Activated T-helper 2 cell treated with anti-CD3 and anti-CD28 coated beads, Interferon-gamma antibody, Interleukin-2, Interleukin-4, amounts not matched to agents 10 μg/mL and 5 μg/mL and 100 μg/mL, durations not matched to agents 14 hours and 24 hours and 36 hours (primary cell): ENCODE measurements around the gene CLEC16A. TPM values are rescaled to one million over a fixed set of nuclear protein-coding genes. Genes with fewer than 3 reads are reported as not detected.

Source experiments
- DNase-seq: peaks from one replicate; pipeline ENCODE4 v3.0.0; 2021; ENCODE audit warnings: low spot score
- H3K27ac Mint-ChIP-seq: one replicate; pipeline ENCODE4 v1.8.0; 2021; ENCODE audit warnings: mixed read lengths
- H3K27me3 Mint-ChIP-seq: one replicate; pipeline ENCODE4 v1.8.0; 2021; ENCODE audit warnings: low read depth, mixed read lengths
- H3K36me3 Mint-ChIP-seq: one replicate; pipeline ENCODE4 v1.8.0; 2021; ENCODE audit warnings: low read depth, mixed read lengths
- H3K4me1 Mint-ChIP-seq: one replicate; pipeline ENCODE4 v1.8.0; 2021; ENCODE audit warnings: low read depth, mixed read lengths
- H3K4me3 Mint-ChIP-seq: one replicate; pipeline ENCODE4 v1.8.0; 2021; ENCODE audit warnings: low read depth, mild to moderate bottlenecking, moderate library complexity, mixed read lengths
- H3K9me3 Mint-ChIP-seq: one replicate; pipeline ENCODE4 v1.8.0; 2021; ENCODE audit warnings: mixed read lengths
- intact Hi-C: fragments of 100-400 bp; cut with micrococcal nuclease; formaldehyde crosslinking; loops from one replicate; pipeline ENCODE4 v1.15.1; 2023
- total RNA-seq: library from RNA; stranded (reverse); gene quantifications from 2 replicates; pipeline ENCODE4 v1.2.3, GENCODE V29; 2022

Gene CLEC16A
- total RNA-seq, 1 donor from 2014 or later: 48.7 TPM

DNA sequence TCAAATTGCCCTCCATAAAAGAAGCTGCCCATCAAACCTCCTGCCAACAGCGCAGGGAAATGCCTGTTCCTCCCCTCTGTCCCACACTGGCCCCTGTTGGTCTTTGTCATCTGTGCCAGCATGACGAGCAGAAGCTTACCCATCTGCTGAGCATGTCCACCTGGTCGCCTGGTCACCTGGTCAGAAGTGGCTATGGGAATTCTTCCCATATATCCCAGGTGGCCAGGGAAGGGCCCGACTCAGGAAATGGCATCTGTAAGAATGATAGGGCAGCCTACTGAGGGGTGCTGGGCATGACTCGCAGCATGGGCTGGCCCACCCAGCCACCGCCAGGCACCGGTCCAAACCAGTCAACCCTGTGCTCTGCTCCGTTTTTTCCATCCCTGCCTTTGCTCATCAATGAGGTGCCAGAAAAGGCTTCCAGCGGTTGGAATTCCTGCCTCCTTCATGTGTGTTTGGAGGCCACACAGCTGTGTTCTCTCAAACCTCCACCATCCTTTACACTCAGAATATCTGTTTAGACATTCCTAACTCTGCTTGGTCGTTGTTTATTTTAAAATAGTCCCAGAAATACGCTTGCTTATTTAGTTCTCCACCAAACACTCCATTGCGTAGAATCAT, 145.2 kb downstream of the CLEC16A start:
- Mint-ChIP-seq H3K9me3 (no peaks in the 10 kb centered on the region), H3K4me3 (no peak overlapping the region), H3K27me3 (no peaks in the 10 kb centered on the region), H3K4me1 (peaks cover 81% of the 10 kb centered on the region), H3K36me3 (peaks cover 27% of the 10 kb centered on the region), H3K27ac (peak overlapping the region; percentile 87)
- DNase-seq: no peak
- intact Hi-C loops: loop anchor here (5.0 kb wide), 1 partner anchor 1558 kb away; no protein-coding TSS in a partner anchor

DNA sequence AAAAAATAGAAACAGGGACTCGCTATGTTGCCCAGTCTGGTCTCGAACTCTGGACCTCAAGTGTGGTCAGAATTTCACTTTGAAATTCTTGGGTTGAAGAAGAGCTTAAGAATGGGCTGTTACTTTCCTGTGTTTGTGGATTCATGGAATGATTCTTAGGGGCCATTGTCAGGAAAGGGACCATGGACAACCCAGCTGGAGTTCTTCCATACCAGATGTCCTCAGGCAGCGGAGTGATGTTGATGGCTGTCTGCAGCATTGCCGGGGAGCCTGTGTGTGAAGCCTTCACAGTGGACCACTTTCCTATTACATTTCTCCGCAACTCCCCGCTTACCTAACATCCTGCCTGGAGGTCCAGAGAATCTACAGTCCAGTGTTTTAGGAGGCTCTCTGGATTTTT, 145.9 kb downstream of the CLEC16A start:
- Mint-ChIP-seq H3K27me3 (no peaks in the 10 kb centered on the region), H3K4me1 (peaks cover 81% of the 10 kb centered on the region), H3K36me3 (peaks cover 26% of the 10 kb centered on the region), H3K27ac (peak overlapping the region; percentile 87), H3K9me3 (no peaks in the 10 kb centered on the region), H3K4me3 (no peak overlapping the region)
- DNase-seq: no peak
- intact Hi-C loops: loop anchor here (5.0 kb wide), 1 partner anchor 1557 kb away; no protein-coding TSS in a partner anchor

DNA sequence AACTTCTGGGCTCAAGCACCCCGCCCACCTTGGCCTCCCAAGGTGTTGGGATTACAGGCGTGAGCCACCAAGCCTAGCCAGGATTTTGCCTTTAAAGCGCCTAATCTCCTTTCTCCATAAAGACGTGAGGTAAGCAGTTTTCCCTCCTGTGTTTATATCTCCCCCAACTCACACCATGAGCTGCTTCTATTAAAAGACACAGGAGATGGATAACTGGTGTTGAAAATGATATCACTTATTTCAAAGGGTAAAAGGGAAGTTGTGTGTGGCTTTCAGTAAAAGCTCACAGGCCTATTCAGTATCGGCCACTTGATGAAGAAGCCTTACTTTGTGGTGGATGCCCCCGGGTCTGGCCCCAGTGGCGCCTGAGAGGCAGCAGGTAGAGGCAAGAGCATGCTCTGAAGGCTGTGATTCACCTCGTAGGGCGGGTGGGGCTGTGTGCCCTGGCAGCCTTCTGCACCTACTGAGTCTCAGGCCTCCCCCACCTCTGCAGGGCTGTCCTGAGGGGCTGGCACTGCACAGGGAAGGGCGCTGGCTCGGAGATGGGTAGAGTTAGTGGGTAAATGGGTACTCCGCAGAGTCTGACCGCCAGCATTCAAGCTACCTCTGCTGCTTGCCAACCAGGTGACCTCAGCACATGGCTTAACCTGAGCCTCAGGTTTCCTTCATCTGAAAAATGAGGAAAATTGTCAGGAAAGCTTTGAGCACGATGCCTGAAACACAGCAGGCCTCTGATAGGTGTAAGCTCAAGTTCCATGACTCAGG, 146.8 kb downstream of the CLEC16A start:
- no peaks in the 10 kb centered on the region for H3K27me3 Mint-ChIP-seq
- DNase-seq: no peak
- intact Hi-C loops: loop anchor here (5.0 kb wide), 1 partner anchor 1556 kb away; no protein-coding TSS in a partner anchor
- H3K9me3 Mint-ChIP-seq: no peaks in the 10 kb centered on the region
- H3K36me3 Mint-ChIP-seq: peaks cover 25% of the 10 kb centered on the region
- peaks cover 77% of the 10 kb centered on the region for H3K4me1 Mint-ChIP-seq
- H3K4me3 Mint-ChIP-seq: no peak overlapping the region
- peak overlapping the region; percentile 81 for H3K27ac Mint-ChIP-seq

DNA sequence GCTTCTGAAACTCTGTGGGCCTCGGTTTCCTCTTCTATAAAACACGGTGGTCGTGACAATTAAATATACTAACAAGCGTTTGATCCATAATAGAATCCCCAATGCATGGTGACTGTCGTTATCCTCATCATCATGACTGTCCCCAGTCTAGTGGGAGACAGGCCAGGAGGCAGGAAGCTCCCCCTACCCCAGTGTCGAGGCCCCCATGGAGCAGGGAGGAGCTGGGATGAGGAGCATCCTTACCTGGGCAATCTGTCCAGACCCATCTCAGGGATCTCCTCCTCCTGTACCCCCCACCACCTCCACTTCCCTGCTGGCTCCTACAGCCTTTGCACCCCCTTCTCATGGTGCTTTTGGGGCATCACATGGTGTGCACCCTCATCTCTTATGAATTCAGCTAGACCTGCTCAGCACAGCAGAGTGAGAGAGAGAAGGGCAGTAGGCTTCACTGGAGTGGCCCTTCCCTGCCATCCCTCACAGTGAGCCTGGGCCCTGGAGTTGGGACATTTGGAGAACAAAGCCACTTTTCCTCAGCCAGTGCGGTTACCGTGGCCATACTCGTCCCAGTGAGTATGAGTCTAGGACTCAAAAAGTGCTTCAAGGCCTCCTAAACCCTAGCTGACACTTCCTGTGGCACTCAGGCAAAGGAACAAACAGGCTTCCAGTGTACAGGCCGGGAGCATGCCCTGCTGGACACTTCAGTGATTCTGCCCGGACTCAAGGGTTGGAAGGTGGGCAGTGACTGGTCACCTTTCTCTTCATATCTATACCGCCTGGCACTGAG, 148.6 kb downstream of the CLEC16A start:
- H3K4me3 Mint-ChIP-seq: peak overlapping the region; percentile 45
- H3K9me3 Mint-ChIP-seq: no peaks in the 10 kb centered on the region
- H3K4me1 Mint-ChIP-seq: peaks cover 79% of the 10 kb centered on the region
- H3K27me3 Mint-ChIP-seq: no peaks in the 10 kb centered on the region
- no peak for DNase-seq
- peak overlapping the region; percentile 98 for H3K27ac Mint-ChIP-seq
- intact Hi-C loops: loop anchor here (5.0 kb wide), 1 partner anchor 1554 kb away; no protein-coding TSS in a partner anchor
- H3K36me3 Mint-ChIP-seq: peaks cover 32% of the 10 kb centered on the region

DNA sequence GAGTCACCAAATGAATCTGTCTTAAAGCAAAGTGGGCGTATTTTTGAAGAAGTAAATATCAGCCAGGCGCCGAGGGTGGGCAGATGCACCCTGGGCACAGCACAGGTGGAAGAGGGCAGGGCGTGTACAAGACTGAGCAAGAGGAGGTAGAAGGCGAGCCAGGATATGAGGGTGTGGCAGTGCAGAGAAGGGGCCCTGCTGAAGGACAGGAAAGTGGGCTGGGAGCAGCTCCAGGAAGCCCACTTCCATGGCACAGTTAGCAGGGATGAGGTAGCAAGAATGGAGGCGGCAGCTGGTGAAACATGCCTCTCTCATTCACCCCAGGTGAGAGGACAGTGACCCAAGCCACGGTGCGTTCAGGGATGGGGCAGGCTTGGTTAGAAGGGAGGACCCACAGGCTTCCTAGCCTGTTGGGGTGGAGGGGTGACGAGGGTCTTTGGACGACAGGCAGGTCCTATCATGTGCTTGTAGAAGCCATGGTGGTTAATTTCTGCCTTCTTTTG, 149.3 kb downstream of the CLEC16A start:
- DNase-seq: no peak
- H3K9me3 Mint-ChIP-seq: no peaks in the 10 kb centered on the region
- intact Hi-C loops: loop anchor here (1.0 to 5.0 kb wide), 8 partner anchors 17 to 1554 kb away; no protein-coding TSS in a partner anchor
- peaks cover 35% of the 10 kb centered on the region for H3K36me3 Mint-ChIP-seq
- peak overlapping the region; percentile 45 for H3K4me3 Mint-ChIP-seq
- peaks cover 78% of the 10 kb centered on the region for H3K4me1 Mint-ChIP-seq
- peak overlapping the region; percentile 98 for H3K27ac Mint-ChIP-seq
- no peaks in the 10 kb centered on the region for H3K27me3 Mint-ChIP-seq

DNA sequence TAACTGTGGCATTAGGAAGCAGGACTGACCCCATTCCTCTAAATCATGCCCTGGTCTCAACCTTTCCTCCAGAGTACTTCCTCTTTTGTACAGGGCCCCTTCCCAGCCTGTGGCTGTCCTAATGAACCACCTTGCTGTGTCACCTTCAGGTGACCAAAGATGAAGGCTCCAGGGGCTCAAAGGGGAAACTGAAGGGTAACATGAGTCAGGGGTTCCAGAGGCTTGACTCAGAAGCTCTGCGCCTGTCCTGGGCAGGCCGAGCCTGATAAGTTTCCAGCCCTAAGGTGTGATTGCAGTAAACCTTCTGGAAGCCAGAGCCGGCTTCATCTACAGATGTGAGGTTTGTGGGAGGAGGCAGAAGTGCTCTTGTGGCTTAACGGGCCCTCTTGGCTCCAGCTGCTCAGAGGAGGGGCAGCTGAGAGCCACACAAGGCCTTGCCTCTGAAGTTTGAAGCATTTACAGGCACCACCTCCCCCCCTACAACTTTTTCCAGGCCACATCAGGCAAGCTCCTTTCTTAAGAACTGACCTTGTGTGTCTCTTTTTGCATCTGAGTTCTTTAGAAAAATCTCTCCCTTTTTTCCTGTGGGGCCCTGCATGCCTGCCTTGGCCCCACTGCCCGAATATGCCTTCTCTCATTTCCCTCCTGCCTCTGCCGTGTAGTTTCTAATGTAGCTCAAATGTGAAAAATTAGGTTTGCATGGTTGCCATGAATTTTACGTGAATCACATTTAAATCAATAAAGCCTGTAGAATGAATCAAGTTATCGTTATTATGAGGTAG, 149.9 kb downstream of the CLEC16A start:
- H3K27ac Mint-ChIP-seq: peak overlapping the region; percentile 98
- intact Hi-C loops: loop anchor here (1.0 to 5.0 kb wide), 8 partner anchors 18 to 1553 kb away; no protein-coding TSS in a partner anchor
- peaks cover 75% of the 10 kb centered on the region for H3K4me1 Mint-ChIP-seq
- peaks cover 33% of the 10 kb centered on the region for H3K36me3 Mint-ChIP-seq
- peak; percentile 67 for DNase-seq
- no peaks in the 10 kb centered on the region for H3K27me3 Mint-ChIP-seq
- H3K9me3 Mint-ChIP-seq: no peaks in the 10 kb centered on the region
- H3K4me3 Mint-ChIP-seq: peak overlapping the region; percentile 50

DNA sequence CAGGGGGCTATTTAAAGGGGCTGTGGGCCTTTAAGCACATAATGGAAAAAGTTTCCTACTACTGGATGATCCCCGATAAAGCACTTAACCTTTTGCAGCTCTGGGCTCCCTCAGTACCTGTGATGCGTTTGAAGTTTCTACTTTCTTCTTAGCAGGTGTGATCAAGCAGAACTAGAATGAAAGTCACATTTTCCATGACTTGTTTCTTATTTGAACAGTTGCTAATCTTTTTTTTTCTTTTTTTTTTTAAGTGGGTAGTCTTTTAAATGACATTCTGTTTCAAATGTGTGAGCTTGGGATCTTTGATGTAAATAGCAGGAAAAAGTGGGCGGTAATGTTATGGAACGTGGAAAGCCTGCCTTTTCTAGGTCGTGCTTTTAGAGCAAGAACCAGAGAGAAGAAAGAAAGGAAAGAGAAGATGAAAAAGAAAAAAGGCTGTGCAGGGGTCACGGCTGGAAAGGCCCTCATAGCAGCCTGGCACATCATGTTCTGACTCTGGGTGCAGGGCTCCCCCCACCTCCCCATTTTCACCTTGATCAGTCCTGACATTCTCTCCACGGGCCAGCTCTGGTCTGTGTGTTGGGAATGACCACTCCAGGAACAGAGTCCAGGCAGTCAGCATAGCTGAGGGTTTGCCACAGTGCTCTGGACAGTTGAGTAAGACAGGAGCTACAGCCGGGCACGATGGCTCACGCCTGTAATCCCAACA, 150.6 kb downstream of the CLEC16A start:
- intact Hi-C loops: loop anchor here (1.0 to 5.0 kb wide), 8 partner anchors 19 to 1552 kb away; no protein-coding TSS in a partner anchor
- DNase-seq: no peak
- Mint-ChIP-seq H3K27ac (peak overlapping the region; percentile 98), H3K36me3 (peaks cover 34% of the 10 kb centered on the region), H3K4me3 (peak overlapping the region; percentile 50), H3K27me3 (no peaks in the 10 kb centered on the region), H3K9me3 (no peaks in the 10 kb centered on the region), H3K4me1 (peaks cover 75% of the 10 kb centered on the region)

DNA sequence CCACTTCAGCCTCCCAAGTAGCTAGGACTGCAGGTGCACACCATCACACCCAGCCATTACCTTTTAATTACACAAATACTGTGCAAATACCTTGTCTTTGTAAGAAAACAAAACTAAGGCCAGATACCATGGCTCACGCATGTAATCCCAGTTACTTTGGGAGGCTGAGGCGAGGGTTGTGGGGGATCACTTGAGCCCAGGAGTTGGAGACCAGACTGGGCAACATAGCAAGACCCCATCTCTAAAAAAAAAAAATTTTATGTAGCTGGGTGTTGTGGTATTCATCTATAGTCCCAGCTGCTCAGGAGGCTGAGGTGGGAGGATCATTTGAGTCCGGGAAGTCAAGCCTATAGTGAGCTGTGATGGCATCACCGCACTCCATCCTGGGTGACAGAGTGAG, 151.6 kb downstream of the CLEC16A start:
- H3K27ac Mint-ChIP-seq: peak overlapping the region; percentile 98
- intact Hi-C loops: loop anchor here (2.0 kb wide), 2 partner anchors 71 to 131 kb away; no protein-coding TSS in a partner anchor
- H3K9me3 Mint-ChIP-seq: no peaks in the 10 kb centered on the region
- no peak overlapping the region for H3K4me3 Mint-ChIP-seq
- peaks cover 82% of the 10 kb centered on the region for H3K4me1 Mint-ChIP-seq
- DNase-seq: no peak
- peaks cover 35% of the 10 kb centered on the region for H3K36me3 Mint-ChIP-seq
- H3K27me3 Mint-ChIP-seq: no peaks in the 10 kb centered on the region

DNA sequence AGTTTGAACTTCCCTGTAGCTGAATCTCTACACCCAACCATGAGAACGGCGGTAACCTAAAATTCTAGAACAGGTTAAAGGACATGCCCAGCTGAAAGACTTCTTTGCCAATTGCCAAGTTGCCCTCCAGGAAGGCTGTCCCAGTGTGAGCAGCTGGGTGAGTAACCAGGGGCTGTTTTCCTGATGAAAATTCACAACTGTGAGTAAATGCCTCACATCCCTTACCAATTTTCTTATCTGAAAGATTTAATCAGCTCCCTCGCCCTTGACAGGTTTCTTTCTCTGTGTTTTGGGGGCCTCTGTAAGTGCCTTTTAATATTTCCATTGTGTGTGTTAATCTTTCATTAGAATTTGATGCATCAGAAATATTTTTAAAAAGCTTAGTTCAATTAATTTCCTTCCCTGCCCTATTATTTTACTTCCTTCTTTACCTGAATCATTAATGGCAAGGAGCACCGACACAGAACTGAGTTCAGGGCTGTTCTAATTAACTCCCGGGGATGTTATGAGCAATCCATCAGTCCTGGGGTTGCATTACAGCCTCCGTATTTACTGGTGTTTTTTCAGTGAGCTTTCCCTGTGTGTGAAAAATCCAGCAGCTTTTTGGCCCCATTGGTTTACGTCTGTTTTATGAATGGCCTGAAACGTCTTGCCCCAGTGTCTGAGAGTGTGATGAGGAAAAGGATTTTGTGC, 152.9 kb downstream of the CLEC16A start:
- no peak for DNase-seq
- Mint-ChIP-seq H3K4me1 (peaks cover 88% of the 10 kb centered on the region), H3K4me3 (no peak overlapping the region), H3K36me3 (peaks cover 43% of the 10 kb centered on the region), H3K27ac (peak overlapping the region; percentile 98), H3K27me3 (no peaks in the 10 kb centered on the region), H3K9me3 (no peaks in the 10 kb centered on the region)
- intact Hi-C loops: no loop called here

DNA sequence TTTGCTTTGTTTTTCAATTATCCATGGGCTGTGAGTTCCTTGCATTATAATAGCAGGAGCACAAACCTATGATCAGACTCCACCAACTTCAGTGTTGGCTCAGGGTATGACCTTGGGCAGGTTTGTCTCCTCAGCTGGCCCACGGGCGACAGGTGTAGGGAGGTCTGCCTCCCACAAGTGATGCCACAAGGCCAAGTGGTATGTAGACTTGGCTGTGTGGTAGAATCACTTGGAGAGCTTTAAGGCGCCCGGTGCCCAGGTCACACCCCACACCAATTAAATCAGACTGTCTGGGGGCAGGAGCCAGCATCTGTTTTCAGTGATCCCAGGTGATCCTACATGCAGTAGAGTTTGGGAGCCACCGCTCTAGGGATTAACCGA, 153.4 kb downstream of the CLEC16A start:
- intact Hi-C loops: no loop called here
- Mint-ChIP-seq H3K27me3 (no peaks in the 10 kb centered on the region), H3K4me1 (peaks cover 88% of the 10 kb centered on the region), H3K36me3 (peaks cover 45% of the 10 kb centered on the region), H3K27ac (peak overlapping the region; percentile 79), H3K9me3 (no peaks in the 10 kb centered on the region), H3K4me3 (no peak overlapping the region)
- no peak for DNase-seq
